ENCODE measurements around the gene DLEC1. TPM values are rescaled to one million over a fixed set of nuclear protein-coding genes. Genes with fewer than 3 reads are reported as not detected.

The DLEC1 gene
- total RNA-seq, 1 donor from 2014 or later, result 0.11 TPM

DNA sequence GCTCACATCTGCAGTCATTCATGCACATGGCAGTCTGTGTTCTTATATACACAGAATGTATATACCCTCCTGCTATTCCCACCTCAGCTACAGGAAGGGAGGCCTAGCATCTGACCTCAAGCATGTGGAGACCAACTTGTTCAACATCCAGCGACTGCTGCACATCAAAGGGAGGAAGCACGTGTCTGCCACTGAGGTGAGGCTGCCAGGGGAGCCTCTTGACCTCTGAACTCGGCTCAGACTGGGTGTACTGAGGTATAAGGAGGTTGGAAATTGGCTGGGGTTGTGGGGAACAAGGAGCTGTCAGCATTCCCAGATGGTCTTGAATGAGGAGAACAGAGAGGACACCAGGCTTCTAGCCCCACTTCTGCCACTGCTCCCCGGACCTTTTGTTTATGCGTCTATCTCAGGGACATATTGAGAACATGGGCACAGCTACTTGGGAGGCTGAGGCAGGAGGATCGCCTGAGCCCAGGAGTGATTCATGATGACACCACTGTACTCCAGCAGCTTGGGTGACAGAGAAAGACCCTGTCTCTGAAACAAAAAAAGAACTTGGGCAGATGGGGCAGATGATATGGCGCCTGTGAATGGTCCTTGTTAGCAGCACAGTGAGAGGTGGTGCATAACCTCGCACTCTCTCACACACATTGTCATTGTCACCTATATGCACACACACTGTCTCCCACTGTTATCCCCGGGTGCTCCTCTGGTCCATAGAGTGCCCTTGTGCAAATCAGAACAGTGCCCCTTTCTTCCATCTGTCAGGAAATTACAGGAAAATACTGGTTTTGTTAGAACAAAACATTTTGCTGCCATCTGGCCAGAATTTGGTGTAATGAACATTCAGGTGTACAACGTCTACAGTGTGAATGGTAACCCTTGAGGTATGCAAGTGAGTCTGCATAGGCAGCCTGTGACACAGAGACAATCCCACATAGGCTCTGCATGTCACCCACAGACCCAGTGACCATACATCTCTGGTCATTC lies 43.1 kb upstream of the DLEC1 start:
- TF ChIP-seq, protein P1, sequence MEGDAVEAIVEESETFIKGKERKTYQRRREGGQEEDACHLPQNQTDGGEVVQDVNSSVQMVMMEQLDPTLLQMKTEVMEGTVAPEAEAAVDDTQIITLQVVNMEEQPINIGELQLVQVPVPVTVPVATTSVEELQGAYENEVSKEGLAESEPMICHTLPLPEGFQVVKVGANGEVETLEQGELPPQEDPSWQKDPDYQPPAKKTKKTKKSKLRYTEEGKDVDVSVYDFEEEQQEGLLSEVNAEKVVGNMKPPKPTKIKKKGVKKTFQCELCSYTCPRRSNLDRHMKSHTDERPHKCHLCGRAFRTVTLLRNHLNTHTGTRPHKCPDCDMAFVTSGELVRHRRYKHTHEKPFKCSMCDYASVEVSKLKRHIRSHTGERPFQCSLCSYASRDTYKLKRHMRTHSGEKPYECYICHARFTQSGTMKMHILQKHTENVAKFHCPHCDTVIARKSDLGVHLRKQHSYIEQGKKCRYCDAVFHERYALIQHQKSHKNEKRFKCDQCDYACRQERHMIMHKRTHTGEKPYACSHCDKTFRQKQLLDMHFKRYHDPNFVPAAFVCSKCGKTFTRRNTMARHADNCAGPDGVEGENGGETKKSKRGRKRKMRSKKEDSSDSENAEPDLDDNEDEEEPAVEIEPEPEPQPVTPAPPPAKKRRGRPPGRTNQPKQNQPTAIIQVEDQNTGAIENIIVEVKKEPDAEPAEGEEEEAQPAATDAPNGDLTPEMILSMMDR (IDR thresholded peaks at IDR 0.05), result no peak
- intact Hi-C loops (cut with DNase I), result no loop called here
- Histone ChIP-seq H3K27me3 (no peaks in the 10 kb centered on the region), H3K27ac (no peak overlapping the region), H3K9me3 (no peaks in the 10 kb centered on the region), H3K4me3 (no peak overlapping the region), H3K36me3 (no peaks in the 10 kb centered on the region), H3K4me1 (peaks cover 0 to 20% of the 10 kb centered on the region in 2 donors)
- no peak for DNase-seq (ENCODE audit: low spot score in 2 of 2)

DNA sequence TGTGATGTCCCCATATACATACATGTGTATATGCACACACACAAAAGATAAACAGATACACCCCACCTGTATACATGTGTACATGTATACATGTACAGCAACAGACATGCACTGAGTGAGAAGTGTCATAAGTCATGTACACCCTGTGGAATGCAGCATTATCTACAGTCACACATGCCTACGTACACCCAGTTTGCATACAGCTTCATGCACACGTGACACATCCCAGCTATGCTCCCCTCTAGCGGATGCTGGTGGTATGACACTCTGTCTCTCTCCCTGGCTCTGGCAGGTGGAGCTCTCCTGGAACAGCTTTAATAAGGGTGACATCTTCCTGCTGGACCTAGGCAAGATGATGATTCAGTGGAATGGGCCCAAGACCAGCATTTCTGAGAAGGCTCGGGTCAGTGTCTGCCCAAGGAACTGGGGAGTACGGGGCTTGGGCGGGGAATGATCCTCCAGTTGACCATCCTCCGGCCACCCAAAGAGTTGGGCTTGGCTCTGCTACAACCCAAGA lies 42.2 kb upstream of the DLEC1 start:
- H3K4me3 ChIP-seq, result no peak overlapping the region
- H3K4me1 ChIP-seq, result peaks cover 0 to 20% of the 10 kb centered on the region in 2 donors
- TF ChIP-seq, protein P1 (IDR thresholded peaks at IDR 0.05), result peak; percentile 81 to 91 (median 86)
- H3K27me3 ChIP-seq, result no peaks in the 10 kb centered on the region
- H3K27ac ChIP-seq, result peak overlapping the region in 1 of 2 donors; percentile 17
- no peaks in the 10 kb centered on the region for H3K9me3 ChIP-seq
- peak in 1 of 2 donors; percentile 87 for DNase-seq (ENCODE audit: low spot score in 2 of 2)
- peaks cover 0 to 5% of the 10 kb centered on the region in 2 donors for H3K36me3 ChIP-seq
- intact Hi-C loops (cut with DNase I), result no loop called here

DNA sequence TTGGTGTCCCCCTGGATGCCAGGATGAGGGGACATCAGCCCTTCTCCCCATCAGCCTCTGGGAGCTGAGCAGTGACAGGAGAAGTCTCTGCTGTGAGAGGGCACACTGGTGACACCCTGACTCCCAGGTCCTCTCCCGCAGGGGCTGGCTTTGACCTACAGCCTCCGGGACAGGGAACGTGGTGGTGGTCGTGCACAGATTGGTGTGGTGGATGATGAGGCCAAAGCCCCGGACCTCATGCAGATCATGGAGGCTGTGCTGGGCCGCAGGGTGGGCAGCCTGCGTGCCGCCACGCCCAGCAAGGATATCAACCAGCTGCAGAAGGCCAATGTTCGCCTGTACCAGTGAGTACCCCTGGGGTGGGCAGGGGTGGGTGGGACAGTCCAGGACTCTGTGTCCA lies 41.7 kb upstream of the DLEC1 start:
- TF ChIP-seq, protein P1 (IDR thresholded peaks at IDR 0.05), result no peak
- DNase-seq (ENCODE audit: low spot score in 2 of 2), result no peak
- peaks cover 0 to 20% of the 10 kb centered on the region in 2 donors for H3K4me1 ChIP-seq
- H3K27ac ChIP-seq, result peak overlapping the region in 1 of 2 donors; percentile 81
- intact Hi-C loops (cut with DNase I), result no loop called here
- no peaks in the 10 kb centered on the region for H3K27me3 ChIP-seq
- no peaks in the 10 kb centered on the region for H3K9me3 ChIP-seq
- H3K36me3 ChIP-seq, result peaks cover 0 to 5% of the 10 kb centered on the region in 2 donors
- H3K4me3 ChIP-seq, result no peak overlapping the region

DNA sequence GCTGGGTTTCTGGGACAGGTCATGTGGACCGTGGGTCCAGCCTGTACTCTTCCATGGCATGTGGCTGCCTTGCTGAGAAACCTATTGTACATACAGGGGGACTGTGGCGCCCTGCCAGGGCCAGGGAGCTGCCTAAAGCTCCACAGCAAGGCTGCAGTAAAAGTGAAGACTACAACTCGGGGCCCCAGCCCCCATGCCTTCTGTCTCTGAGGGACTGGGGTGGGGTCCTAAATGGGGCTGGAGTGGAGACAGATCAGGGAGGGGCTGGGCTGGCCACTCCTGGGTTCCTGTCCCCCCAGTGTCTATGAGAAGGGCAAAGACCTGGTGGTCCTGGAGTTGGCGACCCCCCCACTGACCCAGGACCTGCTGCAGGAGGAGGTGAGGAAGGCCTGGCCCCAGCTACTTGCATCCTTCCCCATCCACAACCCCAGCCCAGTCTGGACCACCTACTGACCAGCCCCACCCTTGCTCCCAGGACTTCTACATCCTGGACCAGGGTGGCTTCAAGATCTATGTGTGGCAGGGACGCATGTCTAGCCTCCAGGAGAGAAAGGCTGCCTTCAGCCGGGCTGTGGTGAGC lies 41.1 kb upstream of the DLEC1 start:
- TF ChIP-seq, protein P1 (IDR thresholded peaks at IDR 0.05), result no peak
- Histone ChIP-seq H3K27ac (peak overlapping the region; percentile 81 to 92), H3K4me1 (peaks cover 0 to 20% of the 10 kb centered on the region in 2 donors), H3K4me3 (peak overlapping the region in 1 of 2 donors; percentile 66), H3K9me3 (no peaks in the 10 kb centered on the region), H3K27me3 (no peaks in the 10 kb centered on the region), H3K36me3 (peaks cover 0 to 5% of the 10 kb centered on the region in 2 donors)
- DNase-seq (ENCODE audit: low spot score in 2 of 2), result no peak
- intact Hi-C loops (cut with DNase I), result no loop called here

DNA sequence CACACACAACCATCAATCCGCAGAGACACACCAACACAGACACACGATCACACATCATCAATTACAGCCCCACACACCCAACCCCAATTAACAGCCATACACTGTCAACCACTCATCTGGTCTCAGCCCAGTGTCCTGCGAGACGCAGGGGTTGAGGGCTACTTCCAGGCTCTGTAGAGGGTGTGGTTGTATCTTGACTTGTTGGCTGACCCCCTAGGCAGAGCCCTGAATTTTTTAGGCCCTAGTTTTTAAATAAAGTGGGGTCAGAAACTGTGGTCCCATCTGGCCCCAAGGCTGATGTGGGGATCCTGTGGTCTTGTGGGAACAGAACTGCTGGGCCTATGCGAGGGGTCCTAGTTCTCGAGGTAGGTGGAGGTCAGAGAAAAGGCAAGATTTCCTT lies 39.2 kb upstream of the DLEC1 start:
- no peak overlapping the region for H3K4me3 ChIP-seq
- H3K27me3 ChIP-seq, result no peaks in the 10 kb centered on the region
- no peak overlapping the region for H3K27ac ChIP-seq
- TF ChIP-seq, protein P1 (IDR thresholded peaks at IDR 0.05), result no peak
- H3K4me1 ChIP-seq, result peaks cover 0 to 16% of the 10 kb centered on the region in 2 donors
- no peaks in the 10 kb centered on the region for H3K9me3 ChIP-seq
- intact Hi-C loops (cut with DNase I), result no loop called here
- H3K36me3 ChIP-seq, result peaks cover 0 to 5% of the 10 kb centered on the region in 2 donors
- DNase-seq (ENCODE audit: low spot score in 2 of 2), result peak in 1 of 2 donors; percentile 2

Measured in ascending aorta (tissue), 2 donors.